NOMO-1 (cell line): ENCODE measurements around the gene SH2D1A.

Experiments used
- DNase-seq, 2 experiments: peaks; one replicate each; lab custom pipeline; 2025; ENCODE audit not compliant: unreplicated experiment in 2 of 2; lab: John Stamatoyannopoulos, UW

SH2D1A gene

GRCh38 chrX:124415115-124415800 lies 68.9 kb downstream of the SH2D1A start:
- DNase-seq, result peak; percentile 43 to 49

GRCh38 chrX:124421898-124422655 lies 75.7 kb downstream of the SH2D1A start:
- no peak for DNase-seq
